Heart left ventricle (tissue), 16 donors: Measurements from ENCODE around the gene RING1. TPM values are rescaled to one million over a fixed set of nuclear protein-coding genes. Genes with fewer than 3 reads are reported as not detected.

Experiments
- ATAC-seq, 4 donors: fragments of 200-7000 bp; cut with Tn5 transposase; one replicate each; pipeline ENCODE4 v1.9.1; 2020 to 2022; ENCODE audit warnings: moderate library complexity in 4 of 4, mild to moderate bottlenecking in 3 of 4, moderate number of reproducible peaks in 1 of 4
- DNase-seq, 5 donors: peaks; one replicate each; pipeline ENCODE4 v3.0.0-alpha.2; 2020
- H3K27ac ChIP-seq, 12 donors: fragments of 200-600 bp; sonication (generic) in 4 of 12; one replicate each; pipeline versions ENCODE4 v1.5.0 to v1.8.0; 2016 to 2022; ENCODE audit warnings: mild to moderate bottlenecking in 2 of 12
- H3K27me3 ChIP-seq, 9 donors: fragments of 200-600 bp; sonication (generic) in 2 of 9; one replicate each; pipeline versions ENCODE4 v1.5.1 to v1.8.0; 2016 to 2022; ENCODE audit warnings: mild to moderate bottlenecking in 3 of 9
- H3K36me3 ChIP-seq, 9 donors: fragments of 200-600 bp; sonication (generic) in 2 of 9; one replicate each; pipeline versions ENCODE4 v1.5.0 to v1.8.0; 2018 to 2022; ENCODE audit warnings: mild to moderate bottlenecking in 2 of 9
- H3K4me1 ChIP-seq, 12 donors: fragments of 200-600 bp; sonication (generic) in 4 of 12; one replicate each; pipeline versions ENCODE4 v1.5.0 to v1.8.0; 2016 to 2022; ENCODE audit warnings: mild to moderate bottlenecking in 3 of 12
- H3K4me3 ChIP-seq, 12 donors: fragments of 200-600 bp; sonication (generic) in 4 of 12; one replicate each; pipeline versions ENCODE4 v1.5.0 to v1.8.0; 2017 to 2022; ENCODE audit warnings: mild to moderate bottlenecking in 9 of 12, moderate library complexity in 4 of 12
- H3K9me3 ChIP-seq, 12 donors: fragments of 200-600 bp; sonication (generic) in 4 of 12; one replicate each; pipeline versions ENCODE4 v1.5.0 to v1.8.0; 2016 to 2022; ENCODE audit warnings: mild to moderate bottlenecking in 1 of 12
- POLR2A ChIP-seq, 2 donors: fragments of 450-650 bp; IDR thresholded peaks; one replicate each; pipeline ENCODE4 v1.6.1; 2017; ENCODE audit warnings: antibody characterized with exemption in 2 of 2, mild to moderate bottlenecking in 2 of 2, moderate library complexity in 2 of 2
- WGBS, 4 donors: extraction: QIAGEN DNeasy Blood & Tissue Kit in 2 of 4; methylation state at CpG; one replicate each; pipeline versions ENCODE4 v1.1.5 to v1.1.7; 2013 to 2018; 5-methylcytosine and 5-hydroxymethylcytosine counted together
- intact Hi-C, 10 donors: fragments of 100-400 bp; cut with DNase I; formaldehyde crosslinking; loops; one replicate each; pipeline versions ENCODE4 v1.11.1 to v1.14.2; 2022
- polyA plus RNA-seq, 2 donors: library from polyadenylated mRNA; stranded (reverse); fragments of 200-250 nt; gene quantifications; one replicate each; pipeline ENCODE4 v1.2.3, GENCODE V29; 2013
- total RNA-seq, 9 donors: library from RNA; depleted of rRNA in 2 of 9; stranded (reverse); fragments of >200 nt in 2 of 9; fragmentation: NEBNext Ultra II Directional in 3 of 9; extraction: Animal tissue kit (Norgen Biotek cat#: 25700) in 3 of 9; gene quantifications; one replicate each; pipeline versions ENCODE4 v1.1.0 to v1.2.4, GENCODE V29; 2016 to 2023
- TF ChIP-seq, protein P1 (sequence below), 12 donors: fragments of 200-600 bp; sonication (generic) in 4 of 12; IDR thresholded peaks; one replicate each; pipeline versions ENCODE4 v1.5.0 to v1.8.0; 2018 to 2022; ENCODE audit warnings: antibody characterized with exemption in 12 of 12, mild to moderate bottlenecking in 5 of 12
- donor health status: ischemic (EF 13 %, LVEDD 7.1; RV severe dilation, severe dysfunction).
- donor health status: healthy with polysubstance abuse.
- donor health status: DM: no; HTN: yes; CAD: no.
- donor health status: DM: no; HTN: no; CAD: no.
- donor health status: ischemic (EF 25% LVEDD 6.9; RV normal size, moderate dysfunction).
- donor health status: ischemic (EF 25% LVEDD 5.7; RV mildly dilated, moderate dysfunction).
- donor health status: healthy.
- donor health status: DM: yes; HTN: yes; CAD: no.
- donor health status: ischemic (EF 35%, LVEDD 5.7; RV mildly dilated, moderate dysfunction).
- donor health status: nonischemic (EF 11% LVEDD 7.7; RV severe dilation, severe dysfunction).
- donor health status: DM: yes; HTN: yes; CAD: no.
- donor health status: PGD.
- donor health status: ischemic (EF 29% LVEDD 5.4; RV normal size, mild dysfunction).
- donor health status: nonischemic (EF 23%, LVEDD 6.1; RV moderate dilation, normal function).

RING1 gene
- total and polyA plus RNA-seq, 11 donors, result 8.4 to 36.9 (median 27.3) TPM

DNA sequence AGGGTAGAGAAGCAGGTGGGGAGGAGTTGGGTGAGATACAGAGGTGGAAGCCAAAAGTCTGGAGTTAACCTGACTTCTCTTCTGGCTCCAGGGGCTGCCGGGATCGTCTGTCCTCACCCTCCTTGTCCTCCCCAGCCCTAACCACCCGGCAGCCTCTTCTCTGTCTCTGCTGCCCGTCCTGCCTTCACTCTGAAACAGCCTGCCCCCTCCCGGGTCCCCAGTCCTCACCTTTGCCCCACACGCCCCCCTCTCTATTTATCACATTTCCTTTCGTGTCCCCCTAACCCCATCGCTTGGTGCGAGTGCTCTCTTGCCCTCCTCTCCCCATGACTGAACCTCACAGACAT is 5.7 kb downstream of the RING1 start:
- peak overlapping the region; percentile 21 to 67 (median 56) for H3K4me3 ChIP-seq
- H3K27ac ChIP-seq, result peak overlapping the region in 7 of 12 donors; percentile 5 to 66 (median 38)
- ATAC-seq, result peak in 2 of 4 donors; percentile 4 to 15
- TF ChIP-seq, protein P1, sequence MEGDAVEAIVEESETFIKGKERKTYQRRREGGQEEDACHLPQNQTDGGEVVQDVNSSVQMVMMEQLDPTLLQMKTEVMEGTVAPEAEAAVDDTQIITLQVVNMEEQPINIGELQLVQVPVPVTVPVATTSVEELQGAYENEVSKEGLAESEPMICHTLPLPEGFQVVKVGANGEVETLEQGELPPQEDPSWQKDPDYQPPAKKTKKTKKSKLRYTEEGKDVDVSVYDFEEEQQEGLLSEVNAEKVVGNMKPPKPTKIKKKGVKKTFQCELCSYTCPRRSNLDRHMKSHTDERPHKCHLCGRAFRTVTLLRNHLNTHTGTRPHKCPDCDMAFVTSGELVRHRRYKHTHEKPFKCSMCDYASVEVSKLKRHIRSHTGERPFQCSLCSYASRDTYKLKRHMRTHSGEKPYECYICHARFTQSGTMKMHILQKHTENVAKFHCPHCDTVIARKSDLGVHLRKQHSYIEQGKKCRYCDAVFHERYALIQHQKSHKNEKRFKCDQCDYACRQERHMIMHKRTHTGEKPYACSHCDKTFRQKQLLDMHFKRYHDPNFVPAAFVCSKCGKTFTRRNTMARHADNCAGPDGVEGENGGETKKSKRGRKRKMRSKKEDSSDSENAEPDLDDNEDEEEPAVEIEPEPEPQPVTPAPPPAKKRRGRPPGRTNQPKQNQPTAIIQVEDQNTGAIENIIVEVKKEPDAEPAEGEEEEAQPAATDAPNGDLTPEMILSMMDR (IDR thresholded peaks at IDR 0.05), result no peak
- no peak for TF ChIP-seq POLR2A (IDR thresholded peaks at IDR 0.05)
- no peaks in the 10 kb centered on the region for H3K9me3 ChIP-seq
- DNase-seq, result no peak
- 23 to 27% (median 24%) methylated on average over 9 of the region's 9 CpGs for WGBS, 4 donors
- intact Hi-C loops, result loop anchor here in 2 of 10 donors (5.0 kb wide), 1 partner anchor 33 kb away; no protein-coding TSS in a partner anchor
- H3K36me3 ChIP-seq, result peaks cover 0 to 25% (median 17%) of the 10 kb centered on the region in 9 donors
- peaks cover 0 to 5% (median 0%) of the 10 kb centered on the region in 9 donors for H3K27me3 ChIP-seq
- peaks cover 0 to 26% (median 16%) of the 10 kb centered on the region in 12 donors for H3K4me1 ChIP-seq

DNA sequence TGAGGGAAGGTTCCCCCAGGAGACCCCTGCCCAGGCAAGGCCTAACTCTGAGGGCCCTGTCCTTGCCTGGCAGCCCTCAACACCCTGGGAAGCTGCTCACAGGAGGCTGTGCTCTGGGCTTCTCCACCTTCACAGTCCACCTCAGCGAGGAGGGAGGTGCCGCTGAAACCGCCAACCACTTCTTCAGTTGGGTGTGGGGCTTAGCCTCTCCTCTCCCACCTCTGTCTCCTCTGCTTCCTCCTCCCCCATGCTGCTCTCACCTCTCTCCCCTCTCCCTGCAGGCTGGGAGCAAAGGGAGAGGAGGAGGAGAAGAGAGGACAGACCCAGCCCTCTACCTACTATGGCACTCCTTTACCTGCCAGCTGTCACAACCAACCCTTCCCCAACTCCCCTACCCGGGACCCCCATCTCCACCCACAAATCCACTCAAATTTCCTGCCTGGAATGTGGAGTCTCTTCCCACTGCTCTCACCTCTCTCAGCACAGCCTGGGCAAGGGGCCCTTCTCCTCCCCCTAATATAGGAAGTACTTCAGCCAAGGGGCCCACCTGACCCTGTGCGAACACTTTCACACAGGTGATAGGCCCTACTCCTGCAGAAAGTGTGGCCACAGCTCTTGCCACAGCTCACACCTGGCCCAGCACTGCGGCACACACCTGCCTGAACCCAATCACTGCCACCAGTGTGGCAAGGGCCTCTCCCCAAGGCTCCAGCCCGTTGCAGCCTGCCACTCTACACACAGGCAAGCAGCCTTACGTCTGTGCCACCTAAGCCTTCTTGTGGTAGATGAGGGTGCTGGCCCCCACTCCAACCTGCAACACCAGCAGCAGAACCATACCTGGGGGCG is 7.2 kb downstream of the RING1 start:
- Histone ChIP-seq H3K4me1 (peaks cover 0 to 22% (median 15%) of the 10 kb centered on the region in 12 donors), H3K4me3 (no peak overlapping the region), H3K36me3 (peaks cover 0 to 14% (median 6%) of the 10 kb centered on the region in 9 donors), H3K27ac (no peak overlapping the region), H3K9me3 (no peaks in the 10 kb centered on the region), H3K27me3 (peaks cover 0 to 5% (median 0%) of the 10 kb centered on the region in 9 donors)
- ATAC-seq (no peak), DNase-seq (no peak)
- TF ChIP-seq POLR2A (IDR thresholded peaks at IDR 0.05), result no peak
- TF ChIP-seq, protein P1 (IDR thresholded peaks at IDR 0.05), result no peak
- intact Hi-C loops, result no loop called here
- 78 to 88% (median 82%) methylated on average over 8 to 9 of the region's 9 CpGs for WGBS, 4 donors

DNA sequence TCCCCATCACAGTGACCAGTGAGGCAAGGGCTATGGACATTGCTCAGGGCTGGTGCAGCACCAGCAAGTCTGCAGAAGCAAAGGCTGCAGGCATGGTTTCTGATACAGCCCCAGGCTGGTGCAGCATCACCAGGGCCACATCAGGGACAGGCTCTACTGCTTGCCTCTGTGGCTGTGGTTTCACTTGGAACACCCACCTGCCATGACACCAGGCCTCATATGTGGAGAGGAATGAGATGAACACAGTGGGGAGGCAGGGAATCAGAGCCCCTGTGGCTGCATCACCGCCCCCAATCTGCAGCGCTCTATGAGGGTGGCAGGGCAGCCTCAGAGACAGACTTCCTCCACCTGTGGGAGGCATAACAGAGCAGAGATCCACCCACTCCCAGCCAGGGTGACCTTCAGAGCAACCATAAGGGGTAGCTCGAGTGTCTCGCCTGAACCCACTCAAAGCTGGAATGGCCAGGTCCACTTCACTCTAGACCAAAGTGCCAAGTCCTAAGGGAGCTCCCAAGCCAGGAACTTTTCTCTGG is 7.9 kb downstream of the RING1 start:
- no peak for TF ChIP-seq POLR2A (IDR thresholded peaks at IDR 0.05)
- TF ChIP-seq, protein P1 (IDR thresholded peaks at IDR 0.05), result no peak
- DNase-seq (no peak), ATAC-seq (no peak)
- WGBS, 4 donors, result 88 to 100% (median 90%) methylated on average over 2 to 4 of the region's 4 CpGs
- peaks cover 0 to 22% (median 15%) of the 10 kb centered on the region in 12 donors for H3K4me1 ChIP-seq
- no peak overlapping the region for H3K4me3 ChIP-seq
- peaks cover 0 to 8% (median 0%) of the 10 kb centered on the region in 9 donors for H3K36me3 ChIP-seq
- H3K27me3 ChIP-seq, result peaks cover 0 to 10% (median 0%) of the 10 kb centered on the region in 9 donors
- intact Hi-C loops, result no loop called here
- H3K9me3 ChIP-seq, result no peaks in the 10 kb centered on the region
- H3K27ac ChIP-seq, result no peak overlapping the region

DNA sequence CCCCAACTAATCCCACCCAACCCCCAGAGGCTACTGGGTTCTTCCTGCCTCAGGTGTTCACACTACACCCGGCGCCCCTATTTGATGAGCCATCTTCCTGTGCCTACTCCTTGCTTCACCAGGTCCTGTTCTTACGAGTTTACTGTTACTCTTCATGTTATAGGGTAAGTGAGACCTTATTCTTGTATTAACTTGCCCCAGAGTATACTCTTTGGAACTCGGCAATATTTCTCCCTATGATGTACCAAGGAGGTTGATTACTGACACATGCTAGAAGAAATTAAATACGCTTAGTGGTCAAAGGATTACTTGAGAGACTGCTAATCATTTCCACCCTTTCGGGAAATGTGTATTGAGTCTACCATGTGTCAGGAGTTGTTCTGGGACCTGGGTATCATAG is 8.9 kb downstream of the RING1 start:
- intact Hi-C loops, result no loop called here
- DNase-seq (no peak), ATAC-seq (no peak)
- no peaks in the 10 kb centered on the region for H3K9me3 ChIP-seq
- no peak overlapping the region for H3K27ac ChIP-seq
- WGBS, 4 donors, result 85 to 94% (median 90%) methylated on average over 6 of the region's 6 CpGs
- no peak for TF ChIP-seq POLR2A (IDR thresholded peaks at IDR 0.05)
- TF ChIP-seq, protein P1 (IDR thresholded peaks at IDR 0.05), result no peak
- H3K27me3 ChIP-seq, result peaks cover 0 to 11% (median 0%) of the 10 kb centered on the region in 9 donors
- H3K4me3 ChIP-seq, result no peak overlapping the region
- H3K4me1 ChIP-seq, result peaks cover 0 to 20% (median 14%) of the 10 kb centered on the region in 12 donors
- H3K36me3 ChIP-seq, result no peaks in the 10 kb centered on the region
